ENCODE measurements around the gene TBRG1.

GRCh38 chr11:124678416-124678815 lies 55.8 kb downstream of the TBRG1 start:
- TF ChIP-seq, protein P1, sequence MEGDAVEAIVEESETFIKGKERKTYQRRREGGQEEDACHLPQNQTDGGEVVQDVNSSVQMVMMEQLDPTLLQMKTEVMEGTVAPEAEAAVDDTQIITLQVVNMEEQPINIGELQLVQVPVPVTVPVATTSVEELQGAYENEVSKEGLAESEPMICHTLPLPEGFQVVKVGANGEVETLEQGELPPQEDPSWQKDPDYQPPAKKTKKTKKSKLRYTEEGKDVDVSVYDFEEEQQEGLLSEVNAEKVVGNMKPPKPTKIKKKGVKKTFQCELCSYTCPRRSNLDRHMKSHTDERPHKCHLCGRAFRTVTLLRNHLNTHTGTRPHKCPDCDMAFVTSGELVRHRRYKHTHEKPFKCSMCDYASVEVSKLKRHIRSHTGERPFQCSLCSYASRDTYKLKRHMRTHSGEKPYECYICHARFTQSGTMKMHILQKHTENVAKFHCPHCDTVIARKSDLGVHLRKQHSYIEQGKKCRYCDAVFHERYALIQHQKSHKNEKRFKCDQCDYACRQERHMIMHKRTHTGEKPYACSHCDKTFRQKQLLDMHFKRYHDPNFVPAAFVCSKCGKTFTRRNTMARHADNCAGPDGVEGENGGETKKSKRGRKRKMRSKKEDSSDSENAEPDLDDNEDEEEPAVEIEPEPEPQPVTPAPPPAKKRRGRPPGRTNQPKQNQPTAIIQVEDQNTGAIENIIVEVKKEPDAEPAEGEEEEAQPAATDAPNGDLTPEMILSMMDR (optimal IDR thresholded peaks at IDR 0.05 in 1 of 3, IDR thresholded peaks at IDR 0.05 in 1 of 3, conservative IDR thresholded peaks at IDR 0.05 in 1 of 3; ENCODE audit: extremely low read depth in 1 of 3, insufficient read depth in 2 of 3, low read length in 3 of 3), result no peak
- TF ChIP-seq EZH2 (IDR thresholded peaks at IDR 0.05; ENCODE audit: low read length), result no peak

All from keratinocyte (primary cell).